HK-2 (cell line): Measurements from ENCODE around the gene TNFSF11.
"Not testable (repeated sequence)": the region's sequence is repeated elsewhere in the genome, so short reads cannot be mapped to it uniquely, and the experiment has no call there.

Experiments used
- DNase-seq: peaks from one replicate; pipeline ENCODE4 v3.0.0-alpha.2; 2018; ENCODE audit not compliant: unreplicated experiment

Gene TNFSF11

DNA sequence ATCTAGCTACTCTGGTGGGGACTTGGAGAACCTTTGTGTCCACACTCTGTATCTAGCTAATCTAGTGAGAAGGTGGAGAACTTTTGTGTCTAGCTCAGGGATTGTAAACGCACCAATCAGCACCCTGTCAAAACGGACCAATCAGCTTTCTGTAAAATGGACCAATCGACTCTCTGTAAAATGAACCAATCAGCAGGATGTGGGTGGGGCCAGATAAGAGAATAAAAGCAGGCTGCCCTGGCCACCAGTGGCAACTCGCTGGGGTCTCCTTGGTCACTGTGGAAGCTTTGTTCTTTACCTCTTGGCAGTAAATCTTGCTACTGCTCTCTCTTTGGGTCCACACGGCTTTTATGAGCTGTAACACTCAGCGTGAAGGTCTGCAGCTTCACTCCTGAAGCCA, 13.6 kb upstream of the TNFSF11 start:
- not testable (repeated sequence) for DNase-seq

DNA sequence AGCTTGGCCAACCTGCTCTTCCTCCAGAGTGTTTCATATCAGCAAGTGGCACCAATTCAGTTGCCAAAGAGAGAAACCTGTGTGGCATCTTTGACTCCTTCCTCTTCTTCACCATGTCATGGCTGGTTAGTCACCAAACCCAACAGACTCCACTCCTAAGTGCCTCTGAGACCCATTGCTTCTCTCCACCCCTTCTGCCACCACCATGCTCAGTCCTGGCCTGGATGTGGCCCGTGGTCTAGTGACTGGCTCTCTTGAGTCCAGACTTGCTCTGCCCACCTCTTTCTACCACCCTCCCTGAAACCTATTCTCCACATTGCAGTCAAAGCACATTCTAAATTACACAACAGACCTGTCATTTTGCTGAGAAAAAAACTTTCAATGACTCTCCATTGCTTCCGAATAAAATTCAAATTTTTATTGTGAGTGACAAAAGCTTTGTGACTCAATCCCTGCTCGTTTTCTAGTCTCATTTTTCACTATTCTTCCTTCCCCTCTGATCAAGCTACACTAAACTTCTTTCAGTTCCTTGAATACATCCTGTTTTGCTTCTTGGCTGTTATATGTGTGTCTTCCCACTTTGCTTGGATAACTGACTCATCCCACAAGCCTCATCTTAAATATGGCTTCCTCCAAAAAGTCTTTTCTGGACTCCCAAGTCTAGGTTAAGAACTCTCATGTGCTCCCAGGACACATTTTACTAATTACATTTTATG, 12.0 kb upstream of the TNFSF11 start:
- DNase-seq, result no peak

DNA sequence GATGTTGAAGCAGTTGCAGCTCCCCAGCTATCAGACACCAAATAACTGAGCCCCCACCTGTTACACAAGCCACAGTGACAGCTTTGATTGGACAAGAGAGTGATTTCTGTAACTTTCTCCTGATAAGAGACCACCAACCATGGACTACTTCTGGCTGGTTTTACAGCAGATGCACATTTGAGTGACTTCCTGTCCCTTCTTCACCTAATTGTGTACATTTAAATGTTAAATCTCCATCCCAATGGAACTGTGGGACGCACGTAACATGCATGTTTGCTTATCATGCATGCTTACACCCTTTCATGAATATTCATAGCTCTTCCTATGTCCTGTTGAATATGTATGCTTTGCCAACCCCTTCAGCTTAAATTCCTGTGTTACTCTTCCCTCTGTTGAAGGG, 6.0 kb upstream of the TNFSF11 start:
- no peak for DNase-seq

DNA sequence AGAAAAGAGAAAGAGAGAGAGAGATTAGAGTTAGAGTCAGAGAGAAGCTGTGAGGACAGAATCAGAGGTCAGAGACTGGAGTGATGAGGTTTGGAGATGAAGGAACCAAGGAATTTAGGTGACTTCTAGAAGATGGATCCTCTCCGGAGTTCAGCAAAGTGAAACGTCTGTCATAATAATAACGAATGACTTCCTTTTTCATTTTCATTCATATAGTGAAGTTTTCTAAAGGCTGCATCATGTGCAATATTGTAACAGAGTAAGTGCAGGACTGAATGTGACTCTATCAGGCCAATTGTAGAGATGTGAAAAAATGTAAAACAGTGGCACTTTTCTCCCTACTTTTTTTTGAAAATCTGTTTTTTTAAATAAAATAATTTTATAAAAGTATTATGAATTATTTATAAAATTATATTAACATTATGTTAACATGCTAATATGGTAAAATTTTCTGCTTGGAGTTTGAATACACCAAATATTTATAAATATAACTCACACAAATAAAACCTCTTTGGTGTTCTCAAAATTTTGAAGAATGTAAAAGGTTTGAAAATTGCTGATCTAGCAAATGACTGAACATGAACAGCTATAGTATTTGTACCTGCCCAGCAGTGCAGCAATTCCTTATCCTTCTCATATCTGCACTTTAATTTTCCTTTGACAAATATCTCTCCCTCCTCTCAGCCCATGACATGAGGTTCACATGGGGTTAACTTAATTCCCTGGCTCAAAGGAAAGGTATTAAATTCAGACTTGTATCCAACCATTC, 4.2 kb upstream of the TNFSF11 start:
- no peak for DNase-seq

DNA sequence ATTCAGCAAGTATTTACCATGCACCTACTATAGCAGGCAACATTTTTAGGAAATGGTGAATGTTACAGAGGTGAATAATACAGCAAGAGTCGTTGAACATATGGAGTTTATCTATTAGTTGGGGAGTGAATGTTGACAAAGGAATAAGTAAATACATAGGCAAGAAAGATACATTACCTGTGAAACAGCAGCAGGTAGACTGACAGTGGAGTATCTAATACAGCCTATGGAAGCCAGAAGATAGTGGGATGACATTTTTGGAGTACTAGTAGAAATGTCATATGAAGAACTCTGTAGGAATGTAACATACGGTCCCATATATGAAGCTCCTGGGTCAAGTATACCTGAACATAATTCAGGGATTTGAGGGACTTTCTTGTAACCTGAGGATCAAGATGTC, 2.1 kb upstream of the TNFSF11 start:
- no peak for DNase-seq

DNA sequence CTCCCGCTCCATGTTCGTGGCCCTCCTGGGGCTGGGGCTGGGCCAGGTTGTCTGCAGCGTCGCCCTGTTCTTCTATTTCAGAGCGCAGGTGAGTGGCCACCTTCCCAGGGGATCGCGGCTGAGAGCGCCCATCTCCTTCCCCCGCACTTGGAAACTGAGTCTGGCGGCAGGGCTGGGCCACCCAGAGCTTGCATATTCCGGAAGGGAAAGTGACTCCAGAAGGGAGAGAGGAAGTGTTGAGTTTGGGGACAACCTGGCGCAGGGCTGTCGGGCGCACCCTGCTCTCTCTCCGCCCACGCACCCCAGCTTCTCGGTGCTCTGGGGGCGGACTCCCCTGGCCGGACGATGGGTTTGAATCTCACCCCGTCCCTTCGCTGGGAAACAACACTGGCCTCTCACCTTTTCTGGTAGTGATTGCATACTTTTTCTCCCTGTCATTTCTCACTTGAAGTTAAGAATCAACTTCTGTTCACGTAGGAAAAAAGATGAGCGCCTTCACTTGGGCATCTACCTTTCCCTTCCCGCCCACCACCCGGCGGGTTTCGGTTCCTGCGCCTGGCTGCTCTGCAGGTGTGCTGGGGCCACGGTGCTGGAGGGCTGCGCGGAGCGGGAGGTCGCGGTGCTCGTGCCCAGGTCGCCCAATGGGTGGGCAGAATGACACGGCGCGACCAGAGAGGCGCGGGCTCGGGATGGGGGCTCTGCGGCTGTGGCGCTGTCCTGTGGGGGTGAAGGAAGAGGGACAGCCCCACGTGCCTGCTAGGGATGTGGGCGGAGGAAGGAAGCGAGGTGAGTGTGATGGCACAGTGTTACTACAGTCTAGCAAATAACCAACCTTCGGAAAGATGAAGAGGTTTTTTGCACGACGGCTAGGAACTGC, 721 bp downstream of the TNFSF11 start:
- DNase-seq, result no peak

DNA sequence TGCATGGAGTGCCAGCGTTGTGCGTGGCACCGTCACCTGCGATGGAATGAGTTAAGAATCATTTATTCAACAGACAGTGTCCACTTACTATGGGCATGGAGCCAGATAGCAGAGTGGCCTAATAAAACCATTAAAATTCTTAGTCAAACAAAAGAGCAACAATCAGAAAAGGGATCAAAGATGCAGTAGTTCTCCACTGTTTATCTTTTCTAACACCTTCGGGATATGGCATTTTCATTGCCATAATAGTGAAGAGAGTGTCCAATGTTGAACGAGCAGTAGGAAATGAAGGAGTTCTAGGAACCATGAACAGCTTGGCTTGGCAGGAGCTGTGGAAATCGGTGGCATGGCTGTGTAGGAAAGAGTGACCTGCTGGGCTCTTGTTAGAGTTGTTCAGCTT, 2.0 kb downstream of the TNFSF11 start:
- DNase-seq, result no peak

DNA sequence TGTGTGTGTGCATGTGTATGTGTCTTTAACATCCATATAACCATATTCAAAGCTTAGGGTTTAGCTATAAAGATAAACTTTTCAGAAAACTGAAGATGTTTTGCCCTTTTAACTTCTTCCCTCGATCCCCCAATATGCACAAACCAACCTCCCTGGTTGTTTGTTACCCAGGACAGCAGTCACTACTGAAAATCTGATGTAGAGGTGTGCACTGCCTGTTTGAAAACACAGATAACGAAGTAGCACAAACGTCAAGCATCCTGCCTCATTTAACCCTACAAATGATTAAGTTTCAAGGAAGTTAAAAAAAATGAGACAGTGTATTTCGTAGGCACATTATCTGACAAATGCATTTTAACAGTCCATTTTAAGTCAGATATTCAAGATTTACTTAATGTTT, 3.6 kb downstream of the TNFSF11 start:
- no peak for DNase-seq

DNA sequence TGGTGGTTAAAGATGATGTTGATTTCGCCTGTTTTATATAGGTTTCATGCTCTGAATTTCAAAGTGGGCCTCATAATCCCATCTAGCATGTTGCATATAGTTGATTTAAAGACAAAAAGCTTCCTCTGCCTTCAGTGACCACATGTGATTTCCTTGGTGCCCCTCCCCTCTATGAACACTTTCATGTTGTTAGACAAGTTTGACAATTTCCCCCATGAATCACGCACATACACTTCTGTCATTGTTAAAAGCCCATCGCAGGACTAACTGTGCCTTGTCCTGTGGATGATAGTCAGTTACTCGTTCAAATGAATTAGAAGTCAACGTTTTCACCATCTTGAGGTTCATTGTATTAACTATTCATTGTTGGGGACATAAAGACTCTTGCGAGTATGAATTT, 6.7 kb downstream of the TNFSF11 start:
- DNase-seq, result no peak

DNA sequence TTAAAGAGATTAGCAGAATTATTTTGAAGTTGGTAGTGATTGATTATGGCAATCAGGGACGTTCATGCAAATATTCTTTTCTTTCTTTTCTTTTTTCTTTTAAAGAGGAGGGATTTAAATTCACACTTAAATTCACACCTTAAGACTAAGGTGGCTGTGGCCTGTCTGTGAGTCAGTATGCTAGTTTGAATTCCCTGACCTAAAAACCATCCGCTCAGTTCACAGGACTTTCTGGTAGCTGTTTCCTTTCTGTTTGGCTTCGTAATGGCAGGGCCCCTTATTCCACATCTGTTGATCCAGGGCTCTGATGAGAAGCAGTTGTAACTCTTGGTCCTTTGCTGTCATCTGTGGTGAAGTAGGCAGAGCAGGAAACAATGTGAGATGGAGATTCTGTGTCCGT, 7.5 kb downstream of the TNFSF11 start:
- DNase-seq, result no peak

DNA sequence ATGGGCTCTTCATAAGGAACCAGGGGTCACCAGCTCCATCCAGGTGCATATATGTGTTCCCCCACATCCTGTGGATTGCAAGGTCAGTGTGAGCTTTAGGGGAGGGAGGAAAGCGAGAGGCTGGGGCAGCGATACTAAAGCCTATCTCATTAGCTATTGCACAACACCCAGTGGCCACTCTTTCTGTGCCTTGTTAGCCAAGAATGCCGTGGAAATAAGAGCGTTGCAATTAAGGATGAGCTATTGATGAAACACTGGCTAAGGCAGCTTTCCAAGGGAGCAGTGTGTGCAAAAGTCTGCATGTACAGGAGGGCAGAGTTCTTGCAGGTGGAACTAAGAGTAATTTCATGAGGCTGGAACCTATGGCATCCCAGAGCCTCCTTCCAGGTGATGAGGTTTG, 17.6 kb downstream of the TNFSF11 start:
- no peak for DNase-seq

DNA sequence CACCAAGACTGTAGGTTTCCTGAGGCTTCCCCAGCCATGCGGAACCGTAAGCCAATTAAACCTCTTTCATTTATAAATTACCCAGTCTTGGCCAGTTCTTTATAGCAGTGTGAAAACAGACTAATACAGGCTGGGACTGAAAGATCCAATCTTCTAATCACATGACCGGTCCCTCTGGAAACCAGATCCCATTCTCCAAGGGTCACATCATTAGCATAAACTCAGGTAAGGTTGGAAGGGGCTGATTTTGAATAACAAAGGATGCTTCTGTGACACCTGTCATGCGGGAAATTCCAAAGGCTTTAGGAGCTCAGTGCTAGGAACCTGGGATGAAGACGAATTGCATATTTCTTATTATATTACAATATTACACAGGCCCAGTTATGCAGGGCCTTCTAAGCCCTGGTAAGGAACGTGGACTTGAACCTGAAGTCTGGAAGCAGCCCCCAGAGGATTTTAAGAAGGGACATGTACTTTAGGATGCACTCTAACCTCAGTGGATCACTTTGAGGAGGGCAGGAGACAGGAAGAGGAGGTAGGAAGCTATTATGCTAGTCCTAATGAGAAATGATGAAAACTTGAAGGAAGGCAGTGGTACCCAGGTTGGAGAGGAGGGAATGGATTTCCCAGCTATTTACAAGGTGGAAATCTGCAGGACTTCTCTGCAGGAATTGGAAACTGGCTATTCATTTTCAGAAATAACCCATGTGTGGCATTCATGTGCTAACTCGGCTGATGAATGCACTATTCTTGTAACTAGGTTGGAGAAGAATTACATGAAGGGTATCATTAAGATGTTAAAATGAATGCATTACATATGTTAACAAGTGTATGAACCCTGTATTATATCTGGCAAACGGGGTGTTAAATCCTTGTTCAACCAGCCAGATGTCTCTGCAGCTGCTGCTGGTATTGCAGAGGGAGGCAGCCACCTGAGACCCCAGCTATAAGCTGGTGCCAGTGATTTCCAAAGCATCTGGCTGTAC, 19.3 kb downstream of the TNFSF11 start:
- no peak for DNase-seq

DNA sequence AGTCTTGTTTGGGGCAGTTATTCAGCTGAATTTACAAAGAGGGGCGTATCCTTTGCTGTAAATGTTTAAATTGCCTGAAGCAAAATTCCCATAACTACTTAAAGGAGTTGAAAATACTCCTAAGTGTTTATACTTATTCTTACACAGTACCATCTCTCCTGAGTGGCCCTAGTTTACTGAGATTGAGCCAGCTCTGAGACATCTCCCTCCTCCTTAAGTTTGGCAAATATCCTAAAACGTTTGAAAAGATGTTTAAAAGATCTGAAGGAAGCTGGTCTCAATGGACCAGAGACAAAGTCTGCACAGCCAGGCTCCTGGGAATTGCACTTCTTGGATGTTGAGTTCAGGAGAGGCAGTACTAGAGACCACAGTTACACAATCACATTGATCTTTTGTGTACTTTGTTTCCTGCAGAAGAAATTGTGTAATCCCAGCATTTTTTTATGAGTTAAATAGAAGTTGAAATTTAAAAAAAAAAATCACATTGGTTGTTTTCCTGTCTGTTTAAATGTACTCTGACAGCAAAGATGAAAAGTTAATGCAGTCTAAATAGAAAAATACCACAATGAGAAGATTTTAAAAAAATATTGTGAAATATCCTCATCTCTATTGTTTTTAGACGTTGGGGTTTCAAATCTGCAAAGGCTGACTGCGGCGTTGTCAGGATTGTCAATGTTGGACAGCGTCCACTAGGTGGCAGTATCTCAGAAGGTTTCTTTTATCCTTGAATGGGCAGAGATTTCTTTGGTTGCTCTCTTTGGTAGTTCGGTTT, 20.7 kb downstream of the TNFSF11 start:
- peak; percentile 26 for DNase-seq

DNA sequence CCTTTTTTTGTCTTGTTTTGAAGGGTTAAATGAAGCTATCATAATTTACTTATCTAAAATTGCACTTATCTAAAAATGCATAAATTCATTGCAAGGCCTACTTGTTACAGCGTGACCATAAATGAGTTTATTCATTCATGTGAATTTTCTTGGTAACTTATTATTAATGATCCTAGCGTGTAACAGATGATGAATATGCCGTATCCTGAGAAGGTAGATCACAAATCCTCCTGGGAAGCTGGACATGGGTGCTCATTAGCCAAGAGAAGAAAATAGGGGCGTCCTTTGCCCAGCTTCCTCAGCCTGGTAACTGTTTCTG, 21.3 kb downstream of the TNFSF11 start:
- no peak for DNase-seq

DNA sequence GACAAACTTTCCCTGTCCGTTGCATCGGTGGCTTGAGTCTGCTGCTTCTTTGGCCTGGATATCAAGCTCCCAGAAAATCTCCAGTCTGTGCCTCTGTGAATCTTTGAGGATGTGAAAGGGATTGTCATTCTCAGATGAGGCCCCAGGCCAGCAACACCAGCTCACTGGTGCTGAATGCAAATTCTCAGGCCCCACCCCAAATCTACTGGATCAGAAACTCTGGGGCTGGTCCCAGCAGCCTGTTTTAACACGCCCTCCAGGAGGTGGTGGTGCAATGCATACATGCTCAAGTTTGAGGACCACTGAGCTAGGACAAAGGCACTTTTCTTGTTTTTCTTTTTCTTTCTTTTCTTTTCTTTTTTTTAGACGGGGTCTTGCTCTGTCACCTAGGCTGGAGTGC, 23.6 kb downstream of the TNFSF11 start:
- DNase-seq, result no peak

DNA sequence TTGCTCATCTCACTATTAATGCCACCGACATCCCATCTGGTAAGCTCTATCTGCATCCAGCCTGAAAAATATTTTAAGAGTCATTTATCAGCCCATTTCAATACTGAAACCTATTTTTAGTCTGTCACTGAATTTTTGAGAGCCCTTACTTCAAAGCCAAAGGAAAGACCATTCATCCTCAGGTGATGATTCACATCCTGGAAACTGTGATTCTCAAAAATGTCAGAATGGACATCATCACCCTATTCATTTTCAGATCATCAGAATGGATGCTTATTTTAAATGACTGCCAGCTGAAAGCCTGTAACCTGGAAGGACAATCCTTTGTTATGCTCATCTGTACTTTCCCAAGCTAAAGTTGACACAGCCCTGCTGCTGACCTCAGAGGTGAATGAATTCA, 27.0 kb downstream of the TNFSF11 start:
- DNase-seq, result no peak

DNA sequence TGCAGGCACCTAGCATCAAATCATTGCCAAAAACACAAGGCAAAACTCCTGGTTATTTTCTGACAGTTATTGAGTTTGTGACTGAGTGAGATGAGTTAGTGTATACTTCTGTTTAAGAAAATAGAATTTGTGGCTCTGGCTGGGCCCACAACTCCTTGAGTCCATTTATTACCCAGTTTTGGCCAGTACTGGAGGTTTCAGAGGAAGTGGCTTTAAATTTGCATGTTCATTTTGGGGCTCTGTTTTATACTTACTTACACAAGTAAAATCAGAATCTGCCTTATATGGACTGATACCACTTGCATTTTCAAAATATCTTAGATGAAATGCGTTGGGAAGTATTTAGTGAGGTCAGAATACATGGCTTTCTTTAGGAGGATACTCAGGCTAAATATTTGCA, 29.0 kb downstream of the TNFSF11 start:
- no peak for DNase-seq

DNA sequence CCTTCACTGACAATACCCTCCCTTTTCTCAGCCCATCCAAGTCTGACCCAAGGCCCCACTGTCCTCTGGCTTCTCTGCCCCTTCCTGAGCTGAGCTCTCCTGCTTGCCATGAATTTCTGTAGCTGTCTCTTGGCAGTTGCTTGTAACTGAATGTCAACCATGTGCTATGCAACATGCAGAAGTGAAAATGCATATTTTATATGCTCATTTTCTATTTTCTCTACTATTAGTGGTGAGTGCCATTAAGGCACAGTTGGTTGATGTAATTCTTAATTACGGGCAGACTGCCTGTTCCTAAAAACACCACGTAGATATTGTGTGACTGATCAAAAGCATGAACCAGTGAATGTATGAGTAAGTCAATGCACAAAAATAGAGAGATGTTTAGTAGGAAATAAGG, 29.6 kb downstream of the TNFSF11 start:
- DNase-seq, result no peak

DNA sequence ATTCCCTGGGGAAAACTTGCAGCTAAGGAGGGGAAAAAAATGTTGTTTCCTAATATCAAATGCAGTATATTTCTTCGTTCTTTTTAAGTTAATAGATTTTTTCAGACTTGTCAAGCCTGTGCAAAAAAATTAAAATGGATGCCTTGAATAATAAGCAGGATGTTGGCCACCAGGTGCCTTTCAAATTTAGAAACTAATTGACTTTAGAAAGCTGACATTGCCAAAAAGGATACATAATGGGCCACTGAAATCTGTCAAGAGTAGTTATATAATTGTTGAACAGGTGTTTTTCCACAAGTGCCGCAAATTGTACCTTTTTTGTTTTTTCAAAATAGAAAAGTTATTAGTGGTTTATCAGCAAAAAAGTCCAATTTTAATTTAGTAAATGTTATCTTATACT, 33.6 kb downstream of the TNFSF11 start:
- no peak for DNase-seq

DNA sequence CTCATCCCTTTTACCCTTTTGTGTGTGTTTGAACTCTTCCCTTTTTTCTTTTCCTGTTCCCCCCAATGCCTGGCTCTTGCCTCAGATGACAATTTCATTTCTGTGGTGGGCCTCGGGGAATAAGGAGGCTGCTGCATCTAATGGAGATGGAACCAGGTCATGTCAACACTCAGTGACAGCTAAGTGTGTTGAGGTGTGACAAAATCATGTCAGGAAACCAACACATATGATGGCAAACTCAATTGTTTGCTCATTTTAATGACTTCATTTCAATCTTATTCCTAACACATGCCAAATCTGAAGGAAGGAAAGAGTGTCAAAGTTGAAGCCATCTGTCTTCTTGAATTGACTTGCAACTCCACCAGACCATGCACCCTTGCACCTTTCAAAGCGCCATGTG, 36.7 kb downstream of the TNFSF11 start:
- no peak for DNase-seq
